ENCODE measurements around the gene EVI5L.

The EVI5L gene

GRCh38 chr19:7865262-7865911 is 35.4 kb downstream of the EVI5L start:
- no peak overlapping the region for H3K9ac ChIP-seq (ENCODE audit: low read depth, low read length)
- no peaks in the 10 kb centered on the region for H3K36me3 ChIP-seq (ENCODE audit: insufficient read depth, low read length)
- peaks cover 17% of the 10 kb centered on the region for H3K4me1 ChIP-seq (ENCODE audit: insufficient read depth, low read length)
- H3K9me3 ChIP-seq (ENCODE audit: control insufficient read depth, insufficient read depth, low read length) = no peaks in the 10 kb centered on the region

- peaks cover 7% of the 10 kb centered on the region; the same call in 1 of the 2 replicates for H3K4me1 ChIP-seq (ENCODE audit: insufficient read depth, low read length)
- no peaks in the 10 kb centered on the region for H3K9me3 ChIP-seq (ENCODE audit: control insufficient read depth, insufficient read depth, low read length)
- H3K9ac ChIP-seq (ENCODE audit: low read depth, low read length) = no peak overlapping the region
- H3K36me3 ChIP-seq (ENCODE audit: insufficient read depth, low read length) = no peaks in the 10 kb centered on the region
Observed at GRCh38 chr19:7866399-7867091, 36.5 kb downstream of the EVI5L start.

- Histone ChIP-seq H3K9me3 (ENCODE audit: control insufficient read depth, insufficient read depth, low read length) (no peaks in the 10 kb centered on the region), H3K36me3 (ENCODE audit: insufficient read depth, low read length) (no peaks in the 10 kb centered on the region), H3K9ac (ENCODE audit: low read depth, low read length) (no peak overlapping the region), H3K4me1 (ENCODE audit: insufficient read depth, low read length) (peaks cover 5% of the 10 kb centered on the region; the same call in 1 of the 2 replicates)
Observed at GRCh38 chr19:7867092-7867844, 37.2 kb downstream of the EVI5L start.

GRCh38 chr19:7868326-7868670 is 38.3 kb downstream of the EVI5L start:
- Histone ChIP-seq H3K36me3 (ENCODE audit: insufficient read depth, low read length) (no peaks in the 10 kb centered on the region), H3K9me3 (ENCODE audit: control insufficient read depth, insufficient read depth, low read length) (no peaks in the 10 kb centered on the region), H3K9ac (ENCODE audit: low read depth, low read length) (peak overlapping the region; percentile 56; the same call in 1 of the 2 replicates), H3K4me1 (ENCODE audit: insufficient read depth, low read length) (peaks cover 5% of the 10 kb centered on the region; the same call in 1 of the 2 replicates)

- no peaks in the 10 kb centered on the region for H3K9me3 ChIP-seq (ENCODE audit: control insufficient read depth, insufficient read depth, low read length)
- peaks cover 5% of the 10 kb centered on the region; the same call in 1 of the 2 replicates for H3K4me1 ChIP-seq (ENCODE audit: insufficient read depth, low read length)
- peak overlapping the region; percentile 56; the same call in 1 of the 2 replicates for H3K9ac ChIP-seq (ENCODE audit: low read depth, low read length)
- H3K36me3 ChIP-seq (ENCODE audit: insufficient read depth, low read length) = no peaks in the 10 kb centered on the region
Observed at GRCh38 chr19:7868671-7869452, 38.8 kb downstream of the EVI5L start.

GRCh38 chr19:7869453-7869909 is 39.5 kb downstream of the EVI5L start:
- no peaks in the 10 kb centered on the region for H3K9me3 ChIP-seq (ENCODE audit: control insufficient read depth, insufficient read depth, low read length)
- no peaks in the 10 kb centered on the region for H3K36me3 ChIP-seq (ENCODE audit: insufficient read depth, low read length)
- peak overlapping the region; percentile 56; the same call in 1 of the 2 replicates for H3K9ac ChIP-seq (ENCODE audit: low read depth, low read length)
- peaks cover 5% of the 10 kb centered on the region; the same call in 1 of the 2 replicates for H3K4me1 ChIP-seq (ENCODE audit: insufficient read depth, low read length)

- Histone ChIP-seq H3K4me1 (ENCODE audit: insufficient read depth, low read length) (peaks cover 5% of the 10 kb centered on the region; the same call in 1 of the 2 replicates), H3K9ac (ENCODE audit: low read depth, low read length) (peak overlapping the region; percentile 56; the same call in 1 of the 2 replicates), H3K9me3 (ENCODE audit: control insufficient read depth, insufficient read depth, low read length) (no peaks in the 10 kb centered on the region), H3K36me3 (ENCODE audit: insufficient read depth, low read length) (no peaks in the 10 kb centered on the region)
Observed at GRCh38 chr19:7869910-7870511, 40.0 kb downstream of the EVI5L start.

- no peaks in the 10 kb centered on the region for H3K36me3 ChIP-seq (ENCODE audit: insufficient read depth, low read length)
- no peaks in the 10 kb centered on the region for H3K9me3 ChIP-seq (ENCODE audit: control insufficient read depth, insufficient read depth, low read length)
- peaks cover 2% of the 10 kb centered on the region; the same call in 1 of the 2 replicates for H3K4me1 ChIP-seq (ENCODE audit: insufficient read depth, low read length)
- H3K9ac ChIP-seq (ENCODE audit: low read depth, low read length) = peak overlapping the region; percentile 45; the same call in 1 of the 2 replicates
Observed at GRCh38 chr19:7870571-7871436, 40.8 kb downstream of the EVI5L start.

GRCh38 chr19:7871437-7872305 is 41.7 kb downstream of the EVI5L start:
- H3K4me1 ChIP-seq (ENCODE audit: insufficient read depth, low read length) = peaks cover 2% of the 10 kb centered on the region; the same call in 1 of the 2 replicates
- no peaks in the 10 kb centered on the region for H3K9me3 ChIP-seq (ENCODE audit: control insufficient read depth, insufficient read depth, low read length)

GRCh38 chr19:7872306-7873204 is 42.5 kb downstream of the EVI5L start:
- Histone ChIP-seq H3K36me3 (ENCODE audit: insufficient read depth, low read length) (no peaks in the 10 kb centered on the region), H3K4me1 (ENCODE audit: insufficient read depth, low read length) (peaks cover 2% of the 10 kb centered on the region; the same call in 1 of the 2 replicates)

More at GRCh38 chr19:7871437-7872305, 41.7 kb downstream of the EVI5L start:
- Histone ChIP-seq H3K9ac (ENCODE audit: low read depth, low read length) (peak overlapping the region; percentile 45; the same call in 1 of the 2 replicates), H3K36me3 (ENCODE audit: insufficient read depth, low read length) (no peaks in the 10 kb centered on the region)

GRCh38 chr19:7873304-7874075 is 43.5 kb downstream of the EVI5L start:
- Histone ChIP-seq H3K9me3 (ENCODE audit: control insufficient read depth, insufficient read depth, low read length) (no peaks in the 10 kb centered on the region), H3K4me1 (ENCODE audit: insufficient read depth, low read length) (peaks cover 2% of the 10 kb centered on the region; the same call in 1 of the 2 replicates), H3K9ac (ENCODE audit: low read depth, low read length) (peak overlapping the region; percentile 52; the same call in 1 of the 2 replicates), H3K36me3 (ENCODE audit: insufficient read depth, low read length) (no peaks in the 10 kb centered on the region)

More at GRCh38 chr19:7872306-7873204, 42.5 kb downstream of the EVI5L start:
- Histone ChIP-seq H3K9me3 (ENCODE audit: control insufficient read depth, insufficient read depth, low read length) (no peaks in the 10 kb centered on the region), H3K9ac (ENCODE audit: low read depth, low read length) (peak overlapping the region; percentile 24; the same call in 1 of the 2 replicates)
